H9 (cell line): Measurements from ENCODE around the gene ADSS1. TPM values are rescaled to one million over a fixed set of nuclear protein-coding genes. Genes with fewer than 3 reads are reported as not detected.

Experiments used
- DNase-seq: peaks from one replicate; pipeline ENCODE4 v3.0.0-alpha.2; 2017
- H2AFZ ChIP-seq: one replicate; pipeline ENCODE4 v1.6.1; 2013; ENCODE audit warnings: mild to moderate bottlenecking, low read length, control low read depth, moderate library complexity
- H2AK5ac ChIP-seq: 2 replicates; pipeline ENCODE4 v1.6.1; 2013; ENCODE audit warnings: low read length, control low read depth, mixed read lengths; ENCODE audit not compliant: insufficient read length
- H2BK120ac ChIP-seq: one replicate; pipeline ENCODE4 v1.6.1; 2013; ENCODE audit warnings: low read depth, mild to moderate bottlenecking, low read length, control low read depth, inconsistent platforms; ENCODE audit not compliant: poor library complexity, severe bottlenecking
- H2BK12ac ChIP-seq: 2 replicates; pipeline ENCODE4 v1.6.1; 2013; ENCODE audit warnings: low read length, control low read depth, mixed read lengths, low read depth; ENCODE audit not compliant: insufficient read length
- H2BK15ac ChIP-seq: 2 replicates; pipeline ENCODE4 v1.6.1; 2013; ENCODE audit warnings: low read depth, low read length, control low read depth
- H2BK20ac ChIP-seq: one replicate; pipeline ENCODE4 v1.6.1; 2013; ENCODE audit warnings: low read depth, mild to moderate bottlenecking, low read length, control low read depth, inconsistent platforms; ENCODE audit not compliant: poor library complexity, severe bottlenecking
- H2BK5ac ChIP-seq: 2 replicates; pipeline ENCODE4 v1.6.1; 2013; ENCODE audit warnings: low read length, control low read depth, mixed read lengths; ENCODE audit not compliant: insufficient read length
- H3K14ac ChIP-seq: 2 replicates; pipeline ENCODE4 v1.6.1; 2013; ENCODE audit warnings: low read length, control low read depth; ENCODE audit not compliant: insufficient read depth
- H3K18ac ChIP-seq: 2 replicates; pipeline ENCODE4 v1.6.1; 2013; ENCODE audit warnings: low read depth, mild to moderate bottlenecking, mixed read lengths, low read length, control low read depth; ENCODE audit not compliant: insufficient read length
- H3K23ac ChIP-seq: 2 replicates; pipeline ENCODE4 v1.6.1; 2013; ENCODE audit warnings: low read length, control low read depth, mixed read lengths, low read depth; ENCODE audit not compliant: insufficient read length
- H3K23me2 ChIP-seq: 2 replicates; pipeline ENCODE4 v1.6.1; 2013; ENCODE audit warnings: low read depth, mild to moderate bottlenecking, mixed read lengths, low read length, control low read depth; ENCODE audit not compliant: insufficient read length, poor library complexity, severe bottlenecking
- H3K27ac ChIP-seq: 2 replicates; pipeline ENCODE4 v1.5.1; 2013; ENCODE audit warnings: low read length, control low read depth, mixed read lengths, low read depth; ENCODE audit not compliant: insufficient read length
- H3K27me3 ChIP-seq: 2 replicates; pipeline ENCODE4 v1.6.1; 2013; ENCODE audit warnings: low read length, control low read depth, inconsistent platforms; ENCODE audit not compliant: insufficient read depth
- H3K4ac ChIP-seq: 2 replicates; pipeline ENCODE4 v1.6.1; 2013; ENCODE audit warnings: low read depth, mild to moderate bottlenecking, control low read depth, inconsistent platforms, low read length, moderate library complexity
- H3K4me1 ChIP-seq: 2 replicates; pipeline ENCODE4 v1.6.1; 2013; ENCODE audit warnings: low read length, control low read depth, inconsistent platforms; ENCODE audit not compliant: insufficient read depth
- H3K4me2 ChIP-seq: 2 replicates; pipeline ENCODE4 v1.6.1; 2013; ENCODE audit warnings: low read length, control low read depth, mixed read lengths; ENCODE audit not compliant: insufficient read length, insufficient read depth
- H3K56ac ChIP-seq: 2 replicates; pipeline ENCODE4 v1.6.1; 2013; ENCODE audit warnings: low read depth, mild to moderate bottlenecking, mixed read lengths, low read length, control low read depth; ENCODE audit not compliant: insufficient read length
- H3K79me1 ChIP-seq: 2 replicates; pipeline ENCODE4 v1.6.1; 2013; ENCODE audit warnings: low read depth, mild to moderate bottlenecking, moderate library complexity, low read length, control low read depth, inconsistent platforms; ENCODE audit not compliant: insufficient read depth, poor library complexity, severe bottlenecking
- H3K79me2 ChIP-seq: 2 replicates; pipeline ENCODE4 v1.6.1; 2013; ENCODE audit warnings: low read length, control low read depth, inconsistent platforms; ENCODE audit not compliant: insufficient read depth
- H3K9ac ChIP-seq: 2 replicates; pipeline ENCODE4 v1.6.1; 2013; ENCODE audit warnings: low read length, control low read depth, mixed read lengths; ENCODE audit not compliant: insufficient read length; ENCODE audit errors: extremely low read depth
- H3K9me3 ChIP-seq: one replicate; pipeline ENCODE4 v1.6.1; 2013; ENCODE audit warnings: low read depth, low read length, inconsistent platforms; ENCODE audit not compliant: control insufficient read depth
- H3T11ph ChIP-seq: one replicate; pipeline ENCODE4 v1.6.1; 2013; ENCODE audit warnings: mild to moderate bottlenecking, low read length, control low read depth, inconsistent platforms
- H4K20me1 ChIP-seq: one replicate; pipeline ENCODE4 v1.6.1; 2013; ENCODE audit not compliant: control insufficient read depth, insufficient read length, insufficient read depth
- H4K5ac ChIP-seq: 2 replicates; pipeline ENCODE4 v1.6.1; 2013; ENCODE audit warnings: low read depth, mild to moderate bottlenecking, mixed read lengths, low read length, control low read depth; ENCODE audit not compliant: insufficient read length
- H4K8ac ChIP-seq: replicated peaks from 2 replicates; pipeline ENCODE4 v1.6.1; 2013; ENCODE audit warnings: low read length, control low read depth, mixed read lengths, low read depth; ENCODE audit not compliant: insufficient read length
- H4K91ac ChIP-seq: 2 replicates; pipeline ENCODE4 v1.6.1; 2013; ENCODE audit warnings: low read depth, mild to moderate bottlenecking, moderate library complexity, mixed read lengths, low read length, control low read depth; ENCODE audit not compliant: insufficient read length
- H3K27ac Mint-ChIP-seq, 3 experiments: 2 replicates in 2 of 3; 3 replicates in 1 of 3; pipeline ENCODE4 v1.8.0; 2020 to 2021; ENCODE audit warnings: mixed read lengths in 3 of 3, mild to moderate bottlenecking in 1 of 3, moderate library complexity in 1 of 3
- H3K27me3 Mint-ChIP-seq: 2 replicates; pipeline ENCODE4 v1.8.0; 2021; ENCODE audit warnings: low read depth, mild to moderate bottlenecking, moderate library complexity, mixed read lengths
- H3K36me3 Mint-ChIP-seq, 3 experiments: 2 replicates in 2 of 3; 3 replicates in 1 of 3; pipeline ENCODE4 v1.8.0; 2020 to 2021; ENCODE audit warnings: low read depth in 3 of 3, mixed read lengths in 3 of 3; ENCODE audit not compliant: insufficient read depth in 1 of 3
- H3K4me1 Mint-ChIP-seq, 2 experiments: 2 replicates each; pipeline ENCODE4 v1.8.0; 2020; ENCODE audit warnings: mixed read lengths in 2 of 2
- H3K4me3 Mint-ChIP-seq, 2 experiments: 2 replicates in 1 of 2; 3 replicates in 1 of 2; pipeline ENCODE4 v1.8.0; 2020 to 2021; ENCODE audit warnings: mild to moderate bottlenecking in 2 of 2, mixed read lengths in 2 of 2, moderate library complexity in 1 of 2
- H3K9me3 Mint-ChIP-seq, 2 experiments: 2 replicates in 1 of 2; 3 replicates in 1 of 2; pipeline ENCODE4 v1.8.0; 2020; ENCODE audit warnings: mild to moderate bottlenecking in 2 of 2, mixed read lengths in 2 of 2, moderate library complexity in 1 of 2
- WGBS: extraction: QIAGEN DNeasy Blood & Tissue Kit; methylation state at CpG from one replicate; pipeline ENCODE4 v1.1.7; 2013; ENCODE audit warnings: missing lambda C conversion rate, low lambda C conversion rate, mixed read lengths; ENCODE audit not compliant: insufficient read length; ENCODE audit errors: extremely low coverage; 5-methylcytosine and 5-hydroxymethylcytosine counted together
- total RNA-seq: library from RNA; stranded (reverse); gene quantifications from 2 replicates; pipeline ENCODE4 v1.2.1, GENCODE V29; 2021
- TF ChIP-seq, protein P1 (sequence below): fragments of 200-600 bp; sonication (generic); conservative IDR thresholded peaks from 3 replicates; pipeline ENCODE4 v1.8.0; 2021; ENCODE audit warnings: antibody characterized with exemption, mild to moderate bottlenecking

ADSS1 gene
- total RNA-seq, 1 experiment from 2014 or later = 8.5 TPM

DNA sequence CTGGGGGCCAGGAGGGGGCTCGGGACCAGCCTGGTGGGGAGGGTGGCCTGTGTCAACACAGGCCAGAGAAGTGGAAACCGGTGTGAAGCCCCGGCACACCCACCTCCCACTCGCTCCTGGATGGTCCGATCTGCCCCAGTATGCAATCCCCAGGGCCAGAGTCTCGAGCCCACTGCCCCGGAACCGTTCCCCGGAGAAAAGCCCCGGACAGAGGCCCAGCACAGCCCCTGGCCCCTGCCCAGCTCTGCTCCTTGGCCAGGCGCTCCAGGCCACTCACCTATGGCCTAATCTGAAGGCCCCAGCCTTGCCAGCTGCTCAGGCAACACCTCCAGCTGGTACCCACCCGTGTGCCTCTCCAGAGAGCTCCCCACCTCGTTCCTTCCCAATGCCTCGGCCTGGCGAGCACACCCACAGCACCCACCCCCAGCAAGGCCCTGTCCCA lies 53.8 kb downstream of the ADSS1 start:
- H3K23me2 ChIP-seq = no peaks in the 10 kb centered on the region
- H3T11ph ChIP-seq = no peak overlapping the region
- H4K20me1 ChIP-seq = no peaks in the 10 kb centered on the region
- H3K4ac ChIP-seq = no peak overlapping the region
- H2BK15ac ChIP-seq = no peak overlapping the region
- no peak overlapping the region for H4K91ac ChIP-seq
- H3K79me2 ChIP-seq = no peaks in the 10 kb centered on the region
- no CpG with 5 or more reads among the region's 15 CpGs for WGBS
- Mint-ChIP-seq H3K4me3 (no peak overlapping the region), H3K4me1 (no peaks in the 10 kb centered on the region), H3K36me3 (peaks cover 8 to 24% (median 17%) of the 10 kb centered on the region in 3 experiments; a peak in 6 of 7 replicates), H3K9me3 (no peaks in the 10 kb centered on the region), H3K27me3 (no peaks in the 10 kb centered on the region), H3K27ac (no peak overlapping the region)
- no peaks in the 10 kb centered on the region for H3K9me3 ChIP-seq
- no peak overlapping the region for H2BK5ac ChIP-seq
- H3K4me1 ChIP-seq = no peaks in the 10 kb centered on the region
- no peak overlapping the region for H2AFZ ChIP-seq
- H3K79me1 ChIP-seq = no peaks in the 10 kb centered on the region
- H2BK20ac ChIP-seq = no peak overlapping the region
- TF ChIP-seq, protein P1, sequence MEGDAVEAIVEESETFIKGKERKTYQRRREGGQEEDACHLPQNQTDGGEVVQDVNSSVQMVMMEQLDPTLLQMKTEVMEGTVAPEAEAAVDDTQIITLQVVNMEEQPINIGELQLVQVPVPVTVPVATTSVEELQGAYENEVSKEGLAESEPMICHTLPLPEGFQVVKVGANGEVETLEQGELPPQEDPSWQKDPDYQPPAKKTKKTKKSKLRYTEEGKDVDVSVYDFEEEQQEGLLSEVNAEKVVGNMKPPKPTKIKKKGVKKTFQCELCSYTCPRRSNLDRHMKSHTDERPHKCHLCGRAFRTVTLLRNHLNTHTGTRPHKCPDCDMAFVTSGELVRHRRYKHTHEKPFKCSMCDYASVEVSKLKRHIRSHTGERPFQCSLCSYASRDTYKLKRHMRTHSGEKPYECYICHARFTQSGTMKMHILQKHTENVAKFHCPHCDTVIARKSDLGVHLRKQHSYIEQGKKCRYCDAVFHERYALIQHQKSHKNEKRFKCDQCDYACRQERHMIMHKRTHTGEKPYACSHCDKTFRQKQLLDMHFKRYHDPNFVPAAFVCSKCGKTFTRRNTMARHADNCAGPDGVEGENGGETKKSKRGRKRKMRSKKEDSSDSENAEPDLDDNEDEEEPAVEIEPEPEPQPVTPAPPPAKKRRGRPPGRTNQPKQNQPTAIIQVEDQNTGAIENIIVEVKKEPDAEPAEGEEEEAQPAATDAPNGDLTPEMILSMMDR = no peak
- no peak overlapping the region for H2BK12ac ChIP-seq
- H3K9ac ChIP-seq = no peak overlapping the region
- H3K27ac ChIP-seq = no peak overlapping the region
- no peak overlapping the region for H3K56ac ChIP-seq
- H4K8ac ChIP-seq = no peak overlapping the region
- no peak overlapping the region for H3K23ac ChIP-seq
- H3K27me3 ChIP-seq = no peaks in the 10 kb centered on the region
- no peak overlapping the region for H4K5ac ChIP-seq
- H3K14ac ChIP-seq = no peak overlapping the region
- no peak for DNase-seq
- no peak overlapping the region for H3K4me2 ChIP-seq
- no peak overlapping the region for H2BK120ac ChIP-seq
- no peak overlapping the region for H2AK5ac ChIP-seq
- no peak overlapping the region for H3K18ac ChIP-seq
